GM23338 (cell line): ENCODE measurements around the gene SIRT3.

Experiments used
- CTCF ChIP-seq, 2 experiments: fragments of 200-600 bp in 1 of 2; sonication (generic) in 1 of 2; conservative IDR thresholded peaks; 2 replicates each; pipeline versions ENCODE4 v1.5.1 to v1.6.1; 2016 to 2017; ENCODE audit warnings: antibody characterized with exemption in 2 of 2, low read depth in 2 of 2, mild to moderate bottlenecking in 2 of 2, moderate library complexity in 1 of 2
- EZH2 ChIP-seq: fragments of 200-600 bp; sonication (generic); IDR thresholded peaks from one replicate; pipeline ENCODE4 v1.8.0; 2017; ENCODE audit warnings: antibody characterized with exemption, mild to moderate bottlenecking, low read depth; ENCODE audit not compliant: unreplicated experiment
- POLR2AphosphoS5 ChIP-seq: IDR thresholded peaks from 2 replicates; pipeline ENCODE4 v1.6.1; 2016; ENCODE audit warnings: antibody characterized with exemption, low read depth
- ZNF114 ChIP-seq: fragments of 250-450 bp; sonication (Bioruptor Pico); IDR thresholded peaks from 2 replicates; pipeline ENCODE4 v1.5.0; 2020; ENCODE audit warnings: mild to moderate bottlenecking, moderate library complexity

DNA sequence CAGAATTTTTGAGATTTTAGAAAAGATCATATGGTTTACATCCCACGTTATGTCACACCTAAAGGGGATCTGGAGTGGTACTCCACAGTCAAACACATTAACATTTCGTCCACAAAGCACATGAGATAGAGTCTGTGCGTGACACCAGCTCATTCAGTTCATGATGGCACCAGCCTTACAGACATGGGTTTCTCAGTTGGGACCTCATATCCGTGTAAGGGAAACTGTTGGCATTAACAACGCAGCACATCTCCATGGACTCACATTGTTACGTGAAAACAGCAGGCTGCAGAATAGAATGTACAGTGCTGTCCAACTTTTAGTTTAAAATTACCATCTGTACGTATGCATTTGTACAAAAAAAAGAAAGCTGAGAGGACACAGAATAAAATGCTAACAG, 14.6 kb downstream of the SIRT3 start:
- TF ChIP-seq EZH2 = no peak
- no peak for TF ChIP-seq CTCF (conservative IDR thresholded peaks at IDR 0.05; ENCODE audit: low read depth in 2 of 2)
- TF ChIP-seq POLR2AphosphoS5 = no peak
- no peak for TF ChIP-seq ZNF114 (CRISPR knock-in tag)
